Measurements from ENCODE around the gene PHTF2.

DNA sequence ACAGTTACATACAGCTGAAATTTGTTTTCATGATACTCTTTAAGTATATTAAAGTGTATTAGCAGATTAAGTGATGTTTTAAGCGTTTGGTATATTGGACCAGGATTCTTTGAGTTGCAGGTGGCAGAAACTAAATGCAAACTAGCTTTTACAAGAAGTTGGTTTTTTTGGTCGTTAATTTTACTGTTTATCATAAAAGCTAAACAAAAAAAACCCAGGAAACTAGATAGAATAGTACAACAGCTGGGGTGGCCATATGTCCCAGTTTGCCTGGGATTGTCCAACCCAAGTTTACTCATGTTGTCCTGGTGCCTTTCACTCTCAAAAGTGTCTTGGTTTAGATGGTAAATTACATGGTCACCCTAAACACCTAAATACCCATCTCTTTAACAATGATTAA, 108.7 kb downstream of the PHTF2 start:
- TF ChIP-seq, protein P1, sequence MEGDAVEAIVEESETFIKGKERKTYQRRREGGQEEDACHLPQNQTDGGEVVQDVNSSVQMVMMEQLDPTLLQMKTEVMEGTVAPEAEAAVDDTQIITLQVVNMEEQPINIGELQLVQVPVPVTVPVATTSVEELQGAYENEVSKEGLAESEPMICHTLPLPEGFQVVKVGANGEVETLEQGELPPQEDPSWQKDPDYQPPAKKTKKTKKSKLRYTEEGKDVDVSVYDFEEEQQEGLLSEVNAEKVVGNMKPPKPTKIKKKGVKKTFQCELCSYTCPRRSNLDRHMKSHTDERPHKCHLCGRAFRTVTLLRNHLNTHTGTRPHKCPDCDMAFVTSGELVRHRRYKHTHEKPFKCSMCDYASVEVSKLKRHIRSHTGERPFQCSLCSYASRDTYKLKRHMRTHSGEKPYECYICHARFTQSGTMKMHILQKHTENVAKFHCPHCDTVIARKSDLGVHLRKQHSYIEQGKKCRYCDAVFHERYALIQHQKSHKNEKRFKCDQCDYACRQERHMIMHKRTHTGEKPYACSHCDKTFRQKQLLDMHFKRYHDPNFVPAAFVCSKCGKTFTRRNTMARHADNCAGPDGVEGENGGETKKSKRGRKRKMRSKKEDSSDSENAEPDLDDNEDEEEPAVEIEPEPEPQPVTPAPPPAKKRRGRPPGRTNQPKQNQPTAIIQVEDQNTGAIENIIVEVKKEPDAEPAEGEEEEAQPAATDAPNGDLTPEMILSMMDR (conservative IDR thresholded peaks at IDR 0.05; ENCODE audit: low read length), result no peak
- no peak for TF ChIP-seq EZH2phosphoT487 (IDR thresholded peaks at IDR 0.05; ENCODE audit: borderline replicate concordance, low read depth, low read length)

All from OCI-LY7 (cell line).